HG02870 (cell line): Measurements from ENCODE around the gene ELFN1.

Experiments
- ATAC-seq: cut with Tn5 transposase; IDR thresholded peaks from one replicate; pipeline ENCODE4 v1.9.1; 2021; ENCODE audit warnings: mild to moderate bottlenecking, moderate library complexity; ENCODE audit not compliant: unreplicated experiment

ELFN1 gene

DNA sequence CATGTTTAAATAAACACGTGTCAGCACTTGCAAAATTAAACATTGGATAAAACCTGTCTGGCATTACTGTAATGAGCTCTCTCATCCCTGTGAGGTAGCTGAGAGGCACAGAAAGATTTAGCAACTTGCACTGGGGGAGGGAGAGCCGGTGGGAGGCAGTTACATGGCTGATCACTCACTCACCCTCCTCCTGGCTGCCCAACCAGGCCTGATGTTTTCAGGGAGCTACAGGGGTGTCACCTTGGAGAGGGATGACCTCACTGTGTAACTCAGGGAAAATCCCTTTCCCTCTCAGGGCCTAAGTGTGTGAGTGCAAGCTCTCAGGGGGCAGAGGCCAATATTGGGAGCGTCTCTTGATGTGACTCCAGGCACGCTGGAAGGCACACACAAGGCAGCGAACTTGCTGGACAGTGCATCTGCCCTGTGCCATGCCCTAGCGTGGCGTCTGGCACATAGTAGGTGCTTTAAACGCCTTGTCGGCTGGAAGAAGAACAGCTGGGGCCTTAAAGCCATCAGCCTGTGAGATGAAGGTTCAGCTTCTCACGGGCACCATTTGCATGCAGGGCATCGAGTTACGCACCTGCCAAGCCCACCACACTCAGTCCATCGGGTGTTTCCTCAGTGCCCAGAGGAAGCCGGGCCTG lies 51.1 kb downstream of the ELFN1 start:
- no peak for ATAC-seq

GRCh38 chr7:1723254-1723653 lies 53.2 kb downstream of the ELFN1 start:
- no peak for ATAC-seq

GRCh38 chr7:1724118-1724910 lies 54.2 kb downstream of the ELFN1 start:
- no peak for ATAC-seq

- no peak for ATAC-seq
These were observed 55.2 kb downstream of the ELFN1 start for GRCh38 chr7:1725199-1725690.

DNA sequence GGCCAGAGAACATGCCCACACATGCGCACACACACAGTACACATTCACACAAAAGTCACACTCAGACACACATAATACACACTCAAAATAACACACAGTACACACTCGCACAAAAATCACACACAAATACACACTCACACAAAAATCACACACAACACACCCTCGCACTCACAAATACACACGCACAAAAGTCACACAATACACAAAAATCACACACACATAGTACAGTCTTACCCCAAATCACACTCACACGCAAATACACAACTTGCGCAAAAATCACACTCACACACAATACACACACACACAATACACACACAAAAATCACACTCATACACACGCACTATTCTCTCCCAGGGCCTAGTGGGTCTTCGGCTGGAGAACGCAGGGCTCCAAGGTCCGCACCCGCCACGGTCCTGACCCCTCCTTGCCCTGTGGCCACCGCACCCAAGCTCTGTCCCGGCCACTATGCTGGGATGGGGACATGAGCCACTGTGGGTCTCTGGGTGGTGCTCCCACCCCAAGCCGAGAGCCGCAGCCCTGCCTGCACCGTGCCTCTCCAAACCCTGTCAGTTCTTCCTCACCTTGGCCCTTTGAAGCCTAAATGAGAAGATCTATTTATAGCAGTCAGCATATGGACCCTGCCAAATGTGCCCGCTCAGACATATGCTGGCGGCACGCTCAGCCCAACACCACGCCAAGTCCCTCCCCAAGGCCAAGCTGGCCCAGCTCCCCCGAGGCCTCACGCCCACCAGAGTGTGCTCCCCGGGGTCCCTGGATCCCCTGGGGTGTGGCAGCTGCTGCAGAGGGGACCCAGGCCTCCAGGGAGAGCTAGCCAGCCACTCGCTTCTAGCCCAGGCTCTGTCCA lies 55.9 kb downstream of the ELFN1 start:
- no peak for ATAC-seq

GRCh38 chr7:1727079-1727478 lies 57.0 kb downstream of the ELFN1 start:
- no peak for ATAC-seq

GRCh38 chr7:1727812-1728570 lies 57.9 kb downstream of the ELFN1 start:
- no peak for ATAC-seq

GRCh38 chr7:1729183-1729582 lies 59.1 kb downstream of the ELFN1 start:
- no peak for ATAC-seq

GRCh38 chr7:1729773-1730172 lies 59.7 kb downstream of the ELFN1 start:
- ATAC-seq = no peak

DNA sequence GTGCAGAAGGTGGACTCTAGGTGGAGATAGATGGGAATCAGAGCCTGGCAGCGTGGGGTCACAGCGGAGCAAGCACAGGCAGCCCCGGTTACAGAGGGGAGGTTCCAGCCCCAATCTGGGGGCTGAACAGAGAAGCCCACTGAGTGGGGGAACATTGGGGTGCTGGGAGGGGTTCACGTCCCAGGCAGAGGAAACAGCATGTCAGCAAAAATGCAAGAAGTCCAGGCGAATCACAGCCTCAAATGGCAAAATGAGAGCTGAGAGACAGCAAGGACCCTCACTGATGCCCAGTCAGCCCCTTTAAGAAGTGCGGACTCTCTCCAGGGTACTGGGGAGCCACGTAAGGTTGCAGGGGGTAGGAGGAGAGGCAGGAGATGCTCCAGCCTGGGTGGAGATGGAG lies 62.0 kb downstream of the ELFN1 start:
- ATAC-seq = no peak

- no peak for ATAC-seq
These were observed 62.6 kb downstream of the ELFN1 start for GRCh38 chr7:1732645-1733044.

GRCh38 chr7:1733206-1733907 lies 63.3 kb downstream of the ELFN1 start:
- no peak for ATAC-seq

- ATAC-seq = no peak
These were observed 64.0 kb downstream of the ELFN1 start for GRCh38 chr7:1733908-1734730.

GRCh38 chr7:1735262-1735661 lies 65.2 kb downstream of the ELFN1 start:
- no peak for ATAC-seq

DNA sequence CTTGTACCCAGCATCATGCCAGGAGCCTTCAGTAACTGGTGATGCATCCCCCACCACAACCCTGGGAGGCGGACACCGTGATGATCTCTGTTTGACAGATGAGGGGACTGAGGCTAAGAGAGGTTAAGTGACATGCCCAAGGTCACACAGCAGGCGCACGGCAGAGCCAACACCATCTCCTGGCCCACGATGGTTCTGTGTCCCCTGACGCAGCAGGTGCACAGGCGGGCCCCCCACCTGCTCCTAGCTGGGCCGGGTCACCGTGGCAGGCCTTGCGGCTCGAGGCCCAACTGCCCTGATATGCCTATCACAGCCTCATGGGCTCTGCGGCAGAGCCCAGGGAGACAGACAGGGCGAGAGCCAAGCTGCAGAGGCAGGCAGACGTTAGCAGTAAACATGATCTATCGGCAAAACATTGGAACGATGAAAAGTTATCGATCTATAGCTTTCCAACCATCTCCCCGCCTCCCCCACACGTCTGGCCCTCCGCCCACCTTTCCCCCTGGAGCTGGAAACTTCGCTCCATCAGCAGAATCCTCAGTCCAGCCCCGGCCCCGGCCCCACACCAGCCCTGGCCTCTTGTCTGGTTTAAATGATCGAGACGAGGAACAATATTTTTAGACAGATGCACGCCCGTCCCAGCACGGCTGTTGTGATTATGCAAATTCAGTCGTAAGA lies 65.9 kb downstream of the ELFN1 start:
- ATAC-seq = no peak

DNA sequence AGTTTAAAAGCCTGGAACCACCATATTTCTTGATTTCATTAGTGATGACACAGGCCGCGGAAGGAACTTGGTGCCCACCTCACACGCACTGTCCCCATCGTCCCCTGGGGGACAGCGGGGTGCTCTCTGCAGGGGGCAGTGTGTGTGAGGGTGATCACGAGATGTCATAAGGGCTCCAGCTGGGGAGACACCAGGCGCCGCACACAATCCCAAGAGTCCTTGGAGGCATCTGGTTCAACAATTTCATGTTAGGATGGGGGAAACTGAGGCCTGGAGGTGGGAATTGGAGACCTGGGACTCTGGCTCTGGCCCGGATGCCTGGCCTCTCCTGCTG lies 66.4 kb downstream of the ELFN1 start:
- ATAC-seq = no peak

- no peak for ATAC-seq
These were observed 66.8 kb downstream of the ELFN1 start for GRCh38 chr7:1736830-1737229.

GRCh38 chr7:1737523-1737922 lies 67.4 kb downstream of the ELFN1 start:
- ATAC-seq = no peak

GRCh38 chr7:1737956-1738355 lies 67.9 kb downstream of the ELFN1 start:
- ATAC-seq = no peak
